Lung (tissue), 12 donors: ENCODE results near the gene ADAM10. TPM values are rescaled to one million over a fixed set of nuclear protein-coding genes. Genes with fewer than 3 reads are reported as not detected.

Experiments
- ATAC-seq: fragments of 200-7000 bp; cut with Tn5 transposase; one replicate; pipeline ENCODE4 v1.9.1; 2020; ENCODE audit warnings: moderate number of reproducible peaks; ENCODE audit not compliant: insufficient read depth, low FRiP score
- DNase-seq, 3 donors: peaks; one replicate each; pipeline ENCODE4 v3.0.0-alpha.2; 2013 to 2017
- H3K27ac ChIP-seq, 2 donors: one replicate each; pipeline ENCODE4 v1.5.1; 2013; ENCODE audit warnings: mild to moderate bottlenecking in 2 of 2, moderate library complexity in 2 of 2, control low read depth in 1 of 2, inconsistent platforms in 1 of 2, low read depth in 1 of 2, low read length in 1 of 2
- H3K27me3 ChIP-seq, 3 donors: one replicate each; pipeline ENCODE4 v1.5.1; 2013; ENCODE audit warnings: low read length in 2 of 3; ENCODE audit not compliant: control insufficient read depth in 3 of 3, insufficient read depth in 3 of 3
- H3K36me3 ChIP-seq, 4 donors: one replicate each; pipeline ENCODE4 v1.5.1; 2013; ENCODE audit warnings: low read length in 4 of 4, mild to moderate bottlenecking in 1 of 4, moderate library complexity in 1 of 4; ENCODE audit not compliant: control insufficient read depth in 4 of 4, insufficient read depth in 4 of 4
- H3K4me1 ChIP-seq, 5 donors: one replicate each; pipeline ENCODE4 v1.5.1; 2013; ENCODE audit warnings: low read length in 5 of 5, mild to moderate bottlenecking in 2 of 5, moderate library complexity in 1 of 5; ENCODE audit not compliant: control insufficient read depth in 5 of 5, insufficient read depth in 5 of 5
- H3K4me3 ChIP-seq: one replicate; pipeline ENCODE4 v1.5.1; 2013; ENCODE audit warnings: mild to moderate bottlenecking, control low read depth, moderate library complexity
- H3K9ac ChIP-seq, 2 donors: one replicate each; pipeline ENCODE4 v1.5.1; 2013; ENCODE audit warnings: low read length in 2 of 2, control low read depth in 1 of 2; ENCODE audit not compliant: insufficient read depth in 1 of 2
- H3K9me3 ChIP-seq, 4 donors: one replicate each; pipeline ENCODE4 v1.5.1; 2013; ENCODE audit warnings: low read length in 3 of 4, mild to moderate bottlenecking in 1 of 4, moderate library complexity in 1 of 4; ENCODE audit not compliant: control insufficient read depth in 4 of 4, insufficient read depth in 3 of 4
- CTCF ChIP-seq: IDR thresholded peaks from 2 replicates; pipeline ENCODE4 v1.5.1; 2012; ENCODE audit warnings: mild to moderate bottlenecking; ENCODE audit errors: control extremely low read depth, extremely low read depth
- WGBS, 2 donors: extraction: QIAGEN DNeasy Blood & Tissue Kit; methylation state at CpG; one replicate each; pipeline ENCODE4 v1.1.7; 2013; 5-methylcytosine and 5-hydroxymethylcytosine counted together
- polyA plus RNA-seq, 2 donors: library from polyadenylated mRNA; stranded (reverse); fragments of 200-250 nt; gene quantifications; one replicate each; pipeline ENCODE4 v1.2.1, GENCODE V29; 2013
- total RNA-seq, 2 donors: library from RNA; depleted of rRNA in 1 of 2; stranded (reverse); fragments of >200 nt in 1 of 2; gene quantifications; one replicate each; pipeline ENCODE4 v1.2.1, GENCODE V29; 2014 to 2021
- donor health status: control.
- donor health status: control.
- donor health status: Bipolar disorder and iron deficiency.
- donor health status: healthy.
- donor health status: DM: yes; HTN: yes; CAD: no.

The ADAM10 gene
- total and polyA plus RNA-seq, 4 donors = 9.7 to 274 (median 88.6) TPM

GRCh38 chr15:58629625-58630024 is 119.9 kb downstream of the ADAM10 start:
- TF ChIP-seq CTCF = no peak
- Histone ChIP-seq H3K4me3 (no peak overlapping the region), H3K4me1 (peaks cover 0 to 5% (median 0%) of the 10 kb centered on the region in 5 donors), H3K27ac (no peak overlapping the region), H3K9ac (no peak overlapping the region), H3K36me3 (peaks cover 0 to 19% (median 12%) of the 10 kb centered on the region in 4 donors), H3K27me3 (no peaks in the 10 kb centered on the region), H3K9me3 (no peaks in the 10 kb centered on the region)
- WGBS, 2 donors = 89 to 98% methylated on average over 6 of the region's 6 CpGs
- ATAC-seq (no peak), DNase-seq (no peak)

- peak overlapping the region in 1 of 2 donors; percentile 38 for H3K9ac ChIP-seq
- H3K4me1 ChIP-seq = peaks cover 0 to 5% (median 0%) of the 10 kb centered on the region in 5 donors
- H3K4me3 ChIP-seq = no peak overlapping the region
- ATAC-seq = no peak
- no peaks in the 10 kb centered on the region for H3K9me3 ChIP-seq
- H3K27ac ChIP-seq = peak overlapping the region; percentile 77 to 89
- H3K36me3 ChIP-seq = peaks cover 0 to 19% (median 12%) of the 10 kb centered on the region in 4 donors
- DNase-seq = no peak
- 51 to 54% methylated on average over 3 of the region's 3 CpGs for WGBS, 2 donors
- no peaks in the 10 kb centered on the region for H3K27me3 ChIP-seq
- TF ChIP-seq CTCF = no peak
These were observed 121.1 kb downstream of the ADAM10 start for GRCh38 chr15:58628206-58628947.

- peaks cover 1 to 16% (median 11%) of the 10 kb centered on the region in 4 donors for H3K36me3 ChIP-seq
- H3K4me1 ChIP-seq = peaks cover 0 to 5% (median 0%) of the 10 kb centered on the region in 5 donors
- no peaks in the 10 kb centered on the region for H3K9me3 ChIP-seq
- 5 to 7% methylated on average over 1 of the region's 1 CpG for WGBS, 2 donors
- TF ChIP-seq CTCF = no peak
- H3K4me3 ChIP-seq = no peak overlapping the region
- H3K9ac ChIP-seq = no peak overlapping the region
- DNase-seq = peak in 2 of 3 donors; percentile 4 to 18
- no peaks in the 10 kb centered on the region for H3K27me3 ChIP-seq
- no peak for ATAC-seq
- peak overlapping the region in 1 of 2 donors; percentile 21 for H3K27ac ChIP-seq
These were observed 121.8 kb downstream of the ADAM10 start for GRCh38 chr15:58627701-58628100.
